ENCODE measurements around the gene RYR1.
A peak's percentile ranks its signal among the peaks of the same experiment; 100 is the strongest.
"Not testable (repeated sequence)": the region's sequence is repeated elsewhere in the genome, so short reads cannot be mapped to it uniquely, and the experiment has no call there.

RYR1 gene

DNA sequence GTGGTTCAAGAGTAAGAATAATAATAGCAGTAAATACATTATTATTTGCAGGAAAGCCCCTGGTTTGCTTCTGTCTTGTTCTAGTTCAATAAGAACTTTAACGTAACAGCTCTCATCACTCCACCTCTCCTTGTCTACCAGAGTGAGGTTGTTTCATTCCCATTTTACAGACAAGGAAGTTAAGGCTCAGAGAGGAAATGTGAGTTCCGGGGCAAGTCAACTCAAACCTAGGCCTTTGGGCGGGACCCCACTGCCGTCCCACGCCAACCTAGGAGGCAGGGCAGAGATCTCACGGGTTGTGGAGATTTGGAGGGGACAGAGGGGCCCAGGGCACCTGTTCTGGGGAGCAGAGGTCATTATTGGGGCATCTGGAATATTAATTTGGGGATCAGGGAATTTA lies 182.8 kb downstream of the RYR1 start:
- DNase-seq (ENCODE audit: low spot score) = no peak

- no peak for DNase-seq (ENCODE audit: low spot score)
Measured at GRCh38 chr19:38617283-38617763, 183.8 kb downstream of the RYR1 start.

- peak; percentile 41 for DNase-seq (ENCODE audit: low spot score)
Measured at GRCh38 chr19:38617764-38618589, 184.5 kb downstream of the RYR1 start, which contains the start of gene MAP4K1. MAP4K1 (minus strand) TSS chr19:38617953; CDS start chr19:38617895, 58 bp downstream.

- DNase-seq (ENCODE audit: low spot score) = peak; percentile 99
Measured at GRCh38 chr19:38618590-38619360, 185.3 kb downstream of the RYR1 start, which contains the start of gene EIF3K. EIF3K (plus strand) TSS chr19:38619188; CDS start chr19:38619269, 81 bp downstream.

DNA sequence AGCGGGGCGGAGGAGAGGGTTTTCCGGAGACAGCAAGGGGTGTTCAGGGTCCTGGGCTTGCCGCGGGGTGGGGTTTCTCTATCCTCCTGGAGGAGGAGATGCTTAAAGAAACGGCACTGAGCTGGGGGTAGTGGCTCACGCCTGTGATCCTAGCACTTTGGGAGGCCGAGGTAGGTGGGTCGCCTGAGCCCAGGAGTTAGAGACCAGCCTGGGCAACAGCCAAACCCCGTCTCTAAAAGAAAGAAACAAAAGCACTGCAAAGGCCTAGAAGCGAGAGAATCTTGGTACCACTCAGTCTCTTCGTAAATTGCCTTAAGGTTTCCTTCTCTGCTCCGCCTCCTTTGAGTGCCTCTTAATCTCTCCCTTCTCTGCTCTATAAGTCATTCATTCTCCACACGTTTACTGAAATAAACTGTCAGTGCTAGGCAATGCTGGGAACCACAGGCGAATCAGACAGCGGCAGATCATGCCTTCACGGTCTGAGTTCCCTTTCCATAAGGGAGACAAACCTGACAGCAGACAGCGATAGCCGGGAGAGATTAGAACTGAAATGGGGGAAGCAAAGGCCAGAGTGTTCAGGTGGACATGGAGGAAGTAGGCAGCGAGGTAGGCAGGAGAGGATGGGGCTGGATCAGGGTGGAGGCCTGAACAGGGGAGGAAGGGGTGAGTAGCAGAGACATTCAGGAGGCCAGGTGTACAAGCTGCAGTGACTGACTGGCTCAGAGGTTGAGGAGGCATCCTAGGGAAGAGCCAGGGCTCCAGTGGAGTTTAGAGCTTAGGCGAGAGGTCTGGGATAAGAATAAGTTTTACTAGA lies 186.1 kb downstream of the RYR1 start:
- no peak for DNase-seq (ENCODE audit: low spot score)

DNA sequence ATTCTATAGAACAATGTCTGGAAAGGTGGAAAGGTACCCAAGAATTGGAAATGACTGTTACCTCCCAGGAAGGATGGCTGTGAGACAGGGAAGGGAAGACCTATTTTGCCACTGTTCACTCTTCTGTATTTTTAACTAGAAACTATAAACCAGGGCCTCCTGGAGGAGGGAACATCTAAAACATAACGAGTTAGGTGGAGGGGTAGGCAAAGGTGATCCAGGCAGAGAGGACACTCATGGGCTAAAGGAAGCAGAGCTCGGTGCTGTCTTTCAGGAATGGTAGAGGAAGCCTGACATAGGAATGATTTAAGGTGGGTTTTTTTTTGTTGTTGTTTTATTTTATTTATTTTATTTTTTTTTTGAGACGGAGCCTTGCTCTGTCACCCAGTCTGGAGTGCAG lies 191.3 kb downstream of the RYR1 start:
- no peak for DNase-seq (ENCODE audit: low spot score)

GRCh38 chr19:38626401-38626800 lies 192.9 kb downstream of the RYR1 start:
- DNase-seq (ENCODE audit: low spot score) = no peak

DNA sequence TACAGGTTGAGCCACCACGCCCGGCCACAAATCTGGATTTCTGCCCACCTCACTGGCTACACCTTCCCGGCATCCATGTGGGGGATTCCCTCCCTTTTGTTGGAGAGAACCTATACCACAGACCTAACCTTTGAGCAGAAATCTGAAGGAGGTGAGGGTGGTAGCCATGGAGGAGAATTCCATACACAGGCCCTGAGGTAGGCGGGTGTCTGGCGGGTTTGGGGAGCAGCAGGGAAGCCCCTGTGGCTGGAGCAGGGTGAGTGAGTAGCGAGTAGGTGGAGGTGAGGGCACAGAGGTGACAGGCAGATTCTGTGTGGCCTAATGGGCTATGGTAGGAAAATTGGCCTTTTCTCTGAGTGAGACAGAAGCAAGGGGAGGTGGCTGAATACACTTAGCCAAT lies 196.1 kb downstream of the RYR1 start:
- no peak for DNase-seq (ENCODE audit: low spot score)

GRCh38 chr19:38631301-38631700 lies 197.8 kb downstream of the RYR1 start:
- not testable (repeated sequence) for DNase-seq (ENCODE audit: low spot score)

- DNase-seq (ENCODE audit: low spot score) = not testable (repeated sequence)
Measured at GRCh38 chr19:38631811-38632475, 198.5 kb downstream of the RYR1 start.

DNA sequence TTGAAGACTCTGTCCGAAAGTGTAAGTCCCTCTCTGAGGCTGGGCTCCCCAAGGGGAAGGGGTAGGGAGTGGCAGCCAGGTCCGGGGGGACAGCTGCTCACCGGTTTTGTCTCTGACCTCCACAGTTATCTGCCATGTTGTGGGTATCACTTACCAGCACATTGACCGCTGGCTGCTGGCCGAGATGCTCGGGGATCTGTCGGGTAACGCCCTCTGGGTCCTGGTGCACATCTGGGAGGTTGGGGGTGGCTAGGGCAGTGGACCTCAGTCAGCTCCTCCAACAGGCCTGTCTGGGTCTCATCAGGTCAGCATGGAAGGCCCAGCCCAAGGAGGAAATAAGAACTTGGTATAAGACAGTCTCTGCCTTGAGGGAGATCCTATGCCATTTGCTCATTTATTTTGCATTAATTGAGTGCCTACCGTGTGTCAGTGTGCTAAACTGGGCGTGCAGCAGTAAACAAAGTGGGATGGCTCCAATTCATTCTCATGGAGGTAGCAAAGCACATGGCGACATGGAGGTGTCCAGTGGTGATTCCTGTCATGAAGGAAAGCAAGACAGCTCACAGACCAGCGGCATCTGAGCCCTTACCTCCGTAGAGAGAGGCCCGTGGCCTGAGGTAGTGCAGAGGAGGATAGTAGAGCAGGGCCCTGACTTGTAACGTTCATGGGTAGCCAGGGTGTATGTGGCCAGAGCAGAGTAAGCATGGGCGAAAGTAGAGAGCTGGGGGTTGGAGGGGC lies 199.2 kb downstream of the RYR1 start:
- no peak for DNase-seq (ENCODE audit: low spot score)

GRCh38 chr19:38634757-38635482 lies 201.4 kb downstream of the RYR1 start:
- DNase-seq (ENCODE audit: low spot score) = peak; percentile 77

GRCh38 chr19:38635483-38636399 lies 202.2 kb downstream of the RYR1 start:
- no peak for DNase-seq (ENCODE audit: low spot score)

All from cerebellar cortex (tissue), 1 donor.